Measurements from ENCODE around the gene CYGB.

CYGB gene

GRCh38 chr17:76506408-76507345 is 30.8 kb downstream of the CYGB start:
- peak; percentile 48 for DNase-seq (ENCODE audit: low read depth)
- H3K4me3 ChIP-seq (ENCODE audit: low read length), result no peak overlapping the region

GRCh38 chr17:76504117-76504516 is 33.4 kb downstream of the CYGB start:
- DNase-seq (ENCODE audit: low read depth), result no peak
- TF ChIP-seq CTCF (conservative IDR thresholded peaks at IDR 0.05; ENCODE audit: low read length), result no peak
- H3K4me3 ChIP-seq (ENCODE audit: low read length), result no peak overlapping the region

More at GRCh38 chr17:76506408-76507345, 30.8 kb downstream of the CYGB start:
- TF ChIP-seq CTCF (conservative IDR thresholded peaks at IDR 0.05; ENCODE audit: low read length), result peak; percentile 82

GRCh38 chr17:76502341-76503211 is 34.9 kb downstream of the CYGB start:
- no peak for TF ChIP-seq CTCF (conservative IDR thresholded peaks at IDR 0.05; ENCODE audit: low read length)
- DNase-seq (ENCODE audit: low read depth), result no peak
- H3K4me3 ChIP-seq (ENCODE audit: low read length), result no peak overlapping the region

GRCh38 chr17:76501827-76502307 is 35.6 kb downstream of the CYGB start:
- no peak for DNase-seq (ENCODE audit: low read depth)
- H3K4me3 ChIP-seq (ENCODE audit: low read length), result peak overlapping the region; percentile 65
- TF ChIP-seq CTCF (conservative IDR thresholded peaks at IDR 0.05; ENCODE audit: low read length), result no peak

- DNase-seq (ENCODE audit: low read depth), result peak; percentile 70
- peak within 1 kb of the TSS; percentile 65 for H3K4me3 ChIP-seq (ENCODE audit: low read length)
- no peak for TF ChIP-seq CTCF (conservative IDR thresholded peaks at IDR 0.05; ENCODE audit: low read length)
Measured at GRCh38 chr17:76501018-76501826, 36.3 kb downstream of the CYGB start, which contains the start of gene RHBDF2. TSS of gene RHBDF2 (minus strand) at chr17:76501423. CDS start at chr17:76481524, 19,899 bp downstream.

GRCh38 chr17:76500747-76501017 is 36.8 kb downstream of the CYGB start:
- H3K4me3 ChIP-seq (ENCODE audit: low read length), result peak overlapping the region; percentile 65
- DNase-seq (ENCODE audit: low read depth), result no peak
- TF ChIP-seq CTCF (conservative IDR thresholded peaks at IDR 0.05; ENCODE audit: low read length), result no peak
